Omental fat pad (tissue), 4 donors: ENCODE measurements around the gene CNTNAP5. TPM values are rescaled to one million over a fixed set of nuclear protein-coding genes. Genes with fewer than 3 reads are reported as not detected.

ENCODE experiments used
- ATAC-seq: fragments of 150-250 bp; one replicate; pipeline ENCODE4 v1.9.1; 2016; ENCODE audit warnings: mild to moderate bottlenecking, moderate library complexity; ENCODE audit not compliant: low FRiP score
- DNase-seq: peaks from one replicate; pipeline ENCODE4 v3.0.0-alpha.2; 2019; ENCODE audit warnings: low spot score
- CTCF ChIP-seq, 3 donors: fragments of 450-650 bp; IDR thresholded peaks; one replicate each; pipeline ENCODE4 v1.5.1; 2016 to 2017; ENCODE audit warnings: antibody characterized with exemption in 3 of 3, mild to moderate bottlenecking in 3 of 3, moderate library complexity in 2 of 3
- total RNA-seq, 4 donors: library from RNA; depleted of rRNA; stranded (reverse); fragments of >200 nt; gene quantifications; one replicate each; pipeline ENCODE4 v1.1.0, GENCODE V29; 2016

CNTNAP5 gene
- total RNA-seq, 4 donors from 2014 or later, result not detected

DNA sequence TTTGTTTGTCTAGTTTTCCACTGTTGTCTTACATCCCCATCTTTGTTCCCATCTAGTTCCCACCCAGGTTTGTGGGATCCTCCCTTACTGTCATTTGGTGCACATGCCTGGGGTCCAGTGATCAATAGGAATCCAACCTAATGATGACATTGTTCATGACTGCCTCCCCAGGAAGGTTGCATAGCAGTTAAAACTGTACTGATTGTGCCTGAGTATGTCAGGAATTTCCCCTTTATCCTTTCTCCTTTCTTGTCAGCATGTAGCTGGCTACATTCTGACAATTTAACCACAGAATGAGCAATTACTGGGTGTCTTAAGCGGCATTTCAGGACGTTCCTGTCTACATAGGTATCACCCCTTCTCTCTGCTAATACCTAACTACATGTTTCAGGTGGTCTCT is 653.0 kb downstream of the CNTNAP5 start:
- no peak for DNase-seq
- no peak for ATAC-seq
- no peak for TF ChIP-seq CTCF (IDR thresholded peaks at IDR 0.05)

- no peak for DNase-seq
- TF ChIP-seq CTCF (IDR thresholded peaks at IDR 0.05), result no peak
- ATAC-seq, result no peak
These were observed 658.7 kb downstream of the CNTNAP5 start for GRCh38 chr2:124683536-124684428.

DNA sequence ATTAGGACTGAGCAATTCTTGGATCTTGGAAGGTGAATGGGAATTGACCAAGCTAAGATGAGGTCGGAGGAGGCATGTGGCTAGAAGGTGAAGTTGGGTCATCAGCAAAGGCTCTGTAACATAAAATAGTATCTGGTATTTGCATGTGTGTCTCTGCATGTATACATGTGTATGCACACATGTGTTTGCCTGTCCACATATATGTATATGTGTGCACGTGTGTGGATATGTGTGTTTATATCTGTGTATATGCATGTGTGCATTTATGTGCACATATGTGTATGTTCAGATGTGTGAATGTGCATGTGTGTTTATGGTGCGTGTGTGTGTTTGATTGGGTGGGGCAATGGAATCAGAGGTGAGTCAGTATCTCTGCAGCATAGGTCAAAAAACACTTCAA is 664.3 kb downstream of the CNTNAP5 start:
- no peak for TF ChIP-seq CTCF (IDR thresholded peaks at IDR 0.05)
- ATAC-seq, result no peak

DNA sequence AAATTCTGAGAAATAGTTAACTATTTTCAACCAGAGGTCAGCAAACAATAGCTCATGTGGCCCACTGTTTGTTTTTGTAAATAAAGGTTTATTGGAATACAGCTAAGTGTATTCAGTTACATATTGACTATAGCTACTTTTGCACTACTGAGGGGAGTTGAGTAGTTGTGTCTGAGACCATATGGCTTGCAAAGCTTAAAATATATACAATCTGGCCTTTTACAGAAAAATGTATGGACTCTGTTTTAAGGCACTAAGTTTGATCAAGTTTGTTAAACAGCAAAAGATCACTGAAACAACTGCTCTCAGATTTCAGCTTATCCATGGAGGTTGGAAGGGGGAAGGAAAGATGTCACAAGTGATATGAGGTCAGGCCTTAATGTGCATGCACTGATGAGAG is 667.1 kb downstream of the CNTNAP5 start:
- TF ChIP-seq CTCF (IDR thresholded peaks at IDR 0.05), result no peak
- ATAC-seq (no peak), DNase-seq (no peak)

More for the DNA sequence above, 664.3 kb downstream of the CNTNAP5 start:
- DNase-seq, result no peak

- ATAC-seq (no peak), DNase-seq (no peak)
- no peak for TF ChIP-seq CTCF (IDR thresholded peaks at IDR 0.05)
These were observed 667.6 kb downstream of the CNTNAP5 start for GRCh38 chr2:124692707-124693106.

GRCh38 chr2:124693156-124693555 is 668.1 kb downstream of the CNTNAP5 start:
- ATAC-seq, result no peak
- DNase-seq, result no peak
- no peak for TF ChIP-seq CTCF (IDR thresholded peaks at IDR 0.05)

DNA sequence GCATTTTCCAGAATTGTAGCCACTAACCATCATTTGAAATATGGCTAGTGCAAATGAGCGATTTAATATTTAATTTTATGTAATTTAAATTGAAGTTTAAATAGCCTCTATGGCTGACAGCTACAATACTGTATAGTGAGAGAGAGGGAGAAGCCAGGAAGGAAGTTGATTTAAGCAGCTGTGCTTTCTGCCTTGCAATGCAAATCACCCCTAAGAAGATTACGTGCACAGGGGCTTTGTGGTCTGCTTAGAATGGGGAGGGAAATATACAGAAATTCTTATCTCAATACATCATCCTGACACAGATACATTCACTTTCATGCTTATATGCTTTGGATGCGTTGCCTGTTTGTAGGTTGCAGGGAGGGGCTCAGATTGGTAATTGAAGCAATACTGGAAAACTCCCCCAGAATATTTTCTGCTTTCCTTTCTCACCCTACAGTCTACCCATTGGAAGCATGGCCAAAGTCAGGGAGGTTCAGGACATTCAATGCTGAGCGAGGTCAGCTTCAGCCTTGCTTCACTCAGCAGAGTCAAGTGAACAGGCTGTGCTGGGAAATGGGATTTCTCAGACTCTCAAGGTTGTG is 674.0 kb downstream of the CNTNAP5 start:
- DNase-seq (no peak), ATAC-seq (no peak)
- TF ChIP-seq CTCF (IDR thresholded peaks at IDR 0.05), result no peak
